Hepatocyte (in vitro differentiated cells): ENCODE measurements around the gene CPEB1.

Experiments
- CTCF ChIP-seq: fragments of 200-600 bp; sonication (generic); IDR thresholded peaks from 2 replicates; pipeline ENCODE4 v1.5.1; 2016; ENCODE audit warnings: antibody characterized with exemption, mild to moderate bottlenecking; ENCODE audit not compliant: poor library complexity
- EZH2 ChIP-seq: fragments of 200-600 bp; sonication (generic); IDR thresholded peaks from 2 replicates; pipeline ENCODE4 v1.6.1; 2016; ENCODE audit warnings: antibody characterized with exemption, mild to moderate bottlenecking, borderline replicate concordance
- EZH2phosphoT487 ChIP-seq: fragments of 200-600 bp; sonication (generic); IDR thresholded peaks from one replicate; pipeline ENCODE4 v1.6.1; 2018; ENCODE audit warnings: antibody characterized with exemption, mild to moderate bottlenecking, low read depth, moderate library complexity; ENCODE audit not compliant: unreplicated experiment, severe bottlenecking

DNA sequence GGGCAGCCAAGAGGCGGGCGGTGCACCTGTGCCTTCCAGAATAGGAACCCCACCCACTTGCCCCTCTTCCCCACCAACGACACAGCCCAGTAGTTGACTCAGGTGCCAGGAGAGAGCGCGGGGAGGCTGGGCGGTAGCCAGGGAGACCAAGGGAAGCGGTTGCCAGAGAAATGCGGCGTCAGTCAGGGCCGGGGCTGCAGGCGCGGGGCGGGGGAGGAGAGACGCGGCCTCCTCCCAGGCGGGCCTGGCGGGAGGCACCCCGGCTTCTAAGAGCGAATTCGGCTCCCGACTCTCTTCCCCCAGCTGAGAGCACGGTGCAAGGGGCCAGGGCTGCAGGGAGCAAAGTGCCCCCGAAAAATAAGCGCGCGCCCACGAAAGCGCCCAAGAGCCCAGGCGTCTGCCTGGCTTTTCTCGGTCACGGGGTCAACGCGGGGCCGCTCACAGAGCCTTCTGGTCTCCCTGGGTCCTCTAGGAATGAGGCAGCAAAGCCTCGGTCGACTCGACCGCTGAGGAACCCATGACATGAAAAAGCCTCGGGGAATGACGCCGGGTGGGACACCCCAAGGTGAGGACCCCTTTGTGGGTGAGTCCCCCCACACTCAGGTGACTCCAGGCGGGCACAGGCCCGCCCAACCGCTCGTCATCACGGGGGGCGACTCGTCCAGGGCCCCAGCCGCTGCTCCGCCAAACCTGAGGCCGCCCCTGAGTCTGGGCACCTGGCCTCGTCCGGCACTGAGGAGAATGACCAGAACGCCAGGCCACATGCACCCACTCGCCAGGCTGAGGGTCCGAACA is 716 bp downstream of the CPEB1 start:
- TF ChIP-seq CTCF (no peak), EZH2 (peak; percentile 54), EZH2phosphoT487 (no peak)
